HCT116 (cell line): Measurements from ENCODE around the gene NR2F1-AS1. TPM values are rescaled to one million over a fixed set of nuclear protein-coding genes. Genes with fewer than 3 reads are reported as not detected.

ENCODE experiments used
- ATAC-seq: fragments of 200-7000 bp; cut with Tn5 transposase; 2 replicates; pipeline ENCODE4 v1.9.1; 2020; ENCODE audit warnings: mild to moderate bottlenecking, moderate library complexity
- BruUV-seq: library from RNA; stranded (reverse); fragments of 400-500 nt; replicated peaks from 2 replicates; lab custom pipeline; 2021; lab: Mats Ljungman, UMichigan
- CTCF ChIA-PET: fragments of 300-600 bp; sonication (Branson Sonifier 250); formaldehyde crosslinking; loops from one replicate; lab custom pipeline; 2021; ENCODE audit warnings: antibody characterized with exemption; lab: Charles Lee
- POLR2A ChIA-PET: fragments of 300-600, 350-600 bp; sonication (Branson Sonifier 250); formaldehyde crosslinking; loops from one replicate; lab custom pipeline; 2021; ENCODE audit warnings: antibody characterized with exemption; lab: Charles Lee
- RAD21 ChIA-PET, 2 experiments: fragments of 300-600 bp; sonication (Branson Sonifier 250); formaldehyde crosslinking; loops; one replicate each; lab custom pipeline; 2023; ENCODE audit warnings: low total read pairs in 2 of 2; ENCODE audit not compliant: uncharacterized antibody in 2 of 2, unreplicated experiment in 2 of 2, low non-redundant PET in 1 of 2; lab: Charles Lee
- DNase-seq: peaks from one replicate; pipeline ENCODE4 v3.0.0-alpha.2; 2010; ENCODE audit warnings: low read depth, low spot score
- H2AFZ ChIP-seq: fragments of 200-600 bp; shearing (Covaris generic), sonication (generic); 2 replicates; pipeline ENCODE4 v1.6.1; 2017; ENCODE audit warnings: low read depth, mixed run types, mixed read lengths, antibody characterized with exemption, low read length; ENCODE audit not compliant: poor library complexity, severe bottlenecking
- H3K27ac ChIP-seq: 2 replicates; pipeline ENCODE4 v1.5.1; 2012; ENCODE audit warnings: low read depth, low read length
- H3K27me3 ChIP-seq: fragments of 200-600 bp; sonication (generic); 2 replicates; pipeline ENCODE4 v1.6.1; 2016; ENCODE audit warnings: mixed run types, low read length, mixed read lengths; ENCODE audit not compliant: insufficient read depth
- H3K36me3 ChIP-seq, 2 experiments: fragments of 200-500 bp in 1 of 2; fragments of 200-600 bp in 1 of 2; sonication (Bioruptor generic) in 1 of 2; sonication (generic) in 1 of 2; 2 replicates each; pipeline versions ENCODE4 v1.5.1 to v1.6.1; 2014 to 2016; ENCODE audit warnings: low read length in 2 of 2, inconsistent platforms in 1 of 2, mixed read lengths in 1 of 2, mixed run types in 1 of 2; ENCODE audit not compliant: insufficient read depth in 2 of 2, control insufficient read depth in 1 of 2
- H3K4me1 ChIP-seq, 2 experiments: fragments of 200-600 bp in 1 of 2; sonication (generic) in 1 of 2; 2 replicates each; pipeline versions ENCODE4 v1.5.1 to v1.6.1; 2012 to 2017; ENCODE audit warnings: low read length in 2 of 2, inconsistent platforms in 1 of 2, mild to moderate bottlenecking in 1 of 2, mixed read lengths in 1 of 2, mixed run types in 1 of 2, moderate library complexity in 1 of 2; ENCODE audit not compliant: insufficient read depth in 2 of 2, control insufficient read depth in 1 of 2
- H3K4me2 ChIP-seq: fragments of 200-600 bp; sonication (generic); 2 replicates; pipeline ENCODE4 v1.6.1; 2017; ENCODE audit warnings: mixed run types, low read length, mixed read lengths
- H3K4me3 ChIP-seq, 2 experiments: fragments of 200-600 bp in 1 of 2; sonication (generic) in 1 of 2; replicated peaks in 1 of 2; 2 replicates each; pipeline ENCODE4 v1.5.1; 2011 to 2016; ENCODE audit warnings: low read length in 2 of 2, control low read depth in 1 of 2, low read depth in 1 of 2, mild to moderate bottlenecking in 1 of 2, mixed read lengths in 1 of 2, mixed run types in 1 of 2
- H3K79me2 ChIP-seq: fragments of 200-600 bp; sonication (generic); 2 replicates; pipeline ENCODE4 v1.6.1; 2017; ENCODE audit warnings: mild to moderate bottlenecking, mixed run types, low read length, moderate library complexity, mixed read lengths; ENCODE audit not compliant: insufficient read depth
- H3K9ac ChIP-seq: fragments of 200-600 bp; sonication (generic); 2 replicates; pipeline ENCODE4 v1.6.1; 2016; ENCODE audit warnings: low read length, mixed read lengths
- H3K9me2 ChIP-seq: fragments of 200-600 bp; sonication (generic), shearing (Covaris generic); 2 replicates; pipeline ENCODE4 v1.6.1; 2017; ENCODE audit warnings: mixed run types, mild to moderate bottlenecking, moderate library complexity; ENCODE audit not compliant: insufficient read depth
- H3K9me3 ChIP-seq, 2 experiments: fragments of 200-500 bp in 1 of 2; fragments of 200-600 bp in 1 of 2; sonication (Bioruptor generic) in 1 of 2; sonication (generic) in 1 of 2; 2 replicates each; pipeline ENCODE4 v1.6.1; 2014 to 2017; ENCODE audit warnings: low read length in 2 of 2, mixed read lengths in 2 of 2, inconsistent platforms in 1 of 2, low read depth in 1 of 2, mild to moderate bottlenecking in 1 of 2, mixed run types in 1 of 2, moderate library complexity in 1 of 2; ENCODE audit not compliant: control insufficient read depth in 1 of 2, insufficient read depth in 1 of 2
- H4K20me1 ChIP-seq: fragments of 200-600 bp; sonication (generic), shearing (Covaris generic); 2 replicates; pipeline ENCODE4 v1.6.1; 2017; ENCODE audit warnings: mixed run types, mild to moderate bottlenecking, moderate library complexity; ENCODE audit not compliant: insufficient read depth
- CBX3 ChIP-seq: IDR thresholded peaks from 2 replicates; pipeline ENCODE4 v1.6.1; 2012; ENCODE audit warnings: low read depth
- RAD21 ChIP-seq: IDR thresholded peaks from 2 replicates; pipeline ENCODE4 v1.6.1; 2012; ENCODE audit warnings: low read depth, mild to moderate bottlenecking
- SP1 ChIP-seq: IDR thresholded peaks from 2 replicates; pipeline ENCODE4 v1.6.1; 2012; ENCODE audit warnings: low read depth
- intact Hi-C: fragments of 100-400 bp; cut with micrococcal nuclease; formaldehyde crosslinking; loops from 2 replicates; pipeline ENCODE4 v1.10.0; 2022
- total RNA-seq: library from RNA; stranded (reverse); gene quantifications from one replicate; pipeline ENCODE4 v1.2.1, GENCODE V29; 2021; ENCODE audit not compliant: unreplicated experiment
- TF ChIP-seq, protein P1 (sequence below), 3 experiments: fragments of 200-600 bp in 1 of 3; sonication (generic) in 1 of 3; IDR thresholded peaks in 2 of 3; conservative IDR thresholded peaks in 1 of 3; 2 replicates each; pipeline ENCODE4 v1.5.1; 2012 to 2017; ENCODE audit warnings: low read depth in 2 of 3, low read length in 2 of 3, antibody characterized with exemption in 1 of 3, borderline replicate concordance in 1 of 3, control low read depth in 1 of 3, mild to moderate bottlenecking in 1 of 3, mixed read lengths in 1 of 3, mixed run types in 1 of 3, moderate library complexity in 1 of 3; ENCODE audit not compliant: insufficient read depth in 1 of 3

The NR2F1-AS1 gene
- total RNA-seq, 1 experiment from 2014 or later: 20.1 TPM

DNA sequence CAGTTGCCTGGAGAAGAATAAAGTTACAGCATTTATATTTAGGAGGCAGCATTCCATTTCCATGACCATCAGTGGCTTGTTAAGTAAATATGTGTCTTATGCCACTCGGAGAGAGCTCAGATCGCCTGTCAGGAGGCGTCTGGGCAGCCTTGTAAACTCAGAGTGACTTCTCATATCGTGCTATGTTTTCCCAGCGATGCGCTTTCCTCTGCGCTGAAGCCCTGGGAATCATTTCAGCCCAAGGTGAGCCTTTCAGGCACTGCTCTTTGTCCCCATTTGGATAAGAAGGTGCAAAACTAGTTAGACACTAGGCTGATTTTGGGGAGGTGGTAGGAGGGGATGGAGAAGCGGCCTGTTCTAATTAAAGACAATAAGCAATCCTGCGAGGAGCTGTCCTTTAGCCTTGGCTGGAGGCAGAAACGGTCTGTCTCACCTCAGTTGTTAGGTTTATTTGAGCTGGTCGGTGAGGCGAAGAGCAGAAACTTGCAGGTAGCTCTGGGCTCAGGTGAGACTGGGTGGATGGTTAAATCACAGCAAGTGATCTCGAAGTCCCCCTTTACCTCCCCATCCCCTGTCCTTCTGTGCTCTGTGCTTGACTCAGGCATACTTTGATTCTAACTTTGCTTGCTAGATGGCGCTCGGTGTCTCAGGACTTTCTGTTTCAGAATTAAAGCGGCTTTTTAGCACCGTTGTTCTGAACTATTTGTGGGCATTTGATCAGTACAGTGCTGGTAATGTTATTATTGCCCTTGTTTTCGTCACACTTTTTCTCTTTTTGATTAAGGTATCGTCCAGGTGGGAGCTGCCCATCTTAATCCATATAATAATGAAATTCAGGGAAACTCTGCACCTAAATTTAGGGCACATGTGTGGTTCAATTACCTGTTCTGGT is 26.6 kb upstream of the NR2F1-AS1 start:
- ATAC-seq: peak; percentile 83
- no peaks in the 10 kb centered on the region for H4K20me1 ChIP-seq
- no TSS peak for BruUV-seq
- intact Hi-C loops: loop anchor here (10.0 kb wide), 2 partner anchors 287 to 1247 kb away; no protein-coding TSS in a partner anchor
- H3K4me2 ChIP-seq: peak overlapping the region; percentile 39
- H3K4me3 ChIP-seq: no peak overlapping the region
- H2AFZ ChIP-seq: no peak overlapping the region
- TF ChIP-seq, protein P1, sequence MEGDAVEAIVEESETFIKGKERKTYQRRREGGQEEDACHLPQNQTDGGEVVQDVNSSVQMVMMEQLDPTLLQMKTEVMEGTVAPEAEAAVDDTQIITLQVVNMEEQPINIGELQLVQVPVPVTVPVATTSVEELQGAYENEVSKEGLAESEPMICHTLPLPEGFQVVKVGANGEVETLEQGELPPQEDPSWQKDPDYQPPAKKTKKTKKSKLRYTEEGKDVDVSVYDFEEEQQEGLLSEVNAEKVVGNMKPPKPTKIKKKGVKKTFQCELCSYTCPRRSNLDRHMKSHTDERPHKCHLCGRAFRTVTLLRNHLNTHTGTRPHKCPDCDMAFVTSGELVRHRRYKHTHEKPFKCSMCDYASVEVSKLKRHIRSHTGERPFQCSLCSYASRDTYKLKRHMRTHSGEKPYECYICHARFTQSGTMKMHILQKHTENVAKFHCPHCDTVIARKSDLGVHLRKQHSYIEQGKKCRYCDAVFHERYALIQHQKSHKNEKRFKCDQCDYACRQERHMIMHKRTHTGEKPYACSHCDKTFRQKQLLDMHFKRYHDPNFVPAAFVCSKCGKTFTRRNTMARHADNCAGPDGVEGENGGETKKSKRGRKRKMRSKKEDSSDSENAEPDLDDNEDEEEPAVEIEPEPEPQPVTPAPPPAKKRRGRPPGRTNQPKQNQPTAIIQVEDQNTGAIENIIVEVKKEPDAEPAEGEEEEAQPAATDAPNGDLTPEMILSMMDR (IDR thresholded peaks at IDR 0.05 in 2 of 3, conservative IDR thresholded peaks at IDR 0.05 in 1 of 3; ENCODE audit: borderline replicate concordance in 1 of 3, insufficient read depth in 1 of 3, low read depth in 2 of 3, low read length in 2 of 3): peak; percentile 55 to 78 (median 67)
- TF ChIP-seq RAD21: peak; percentile 77
- TF ChIP-seq CBX3: peak; percentile 28; the same call in 1 of the 2 replicates
- no peak for TF ChIP-seq SP1
- TF ChIP-seq, all 23 proteins: peak for 3
- RAD21 ChIA-PET: interaction anchor here (1.3 to 1.8 kb wide), 2 partner anchors 193 to 194 kb away, joined by 6 to 8 read pairs; no protein-coding TSS in a partner anchor
- Histone ChIP-seq H3K9me3 (no peaks in the 10 kb centered on the region), H3K9me2 (no peaks in the 10 kb centered on the region), H3K27ac (no peak overlapping the region), H3K27me3 (peaks cover 54% of the 10 kb centered on the region), H3K9ac (no peak overlapping the region), H3K36me3 (no peaks in the 10 kb centered on the region), H3K79me2 (no peaks in the 10 kb centered on the region), H3K4me1 (peaks cover 14 to 18% of the 10 kb centered on the region in 2 experiments; a peak in 2 of 4 replicates)
- POLR2A ChIA-PET: interaction anchor here (1.0 to 1.7 kb wide), 2 partner anchors 25 to 194 kb away, joined by 3 to 8 read pairs; partner anchors contain the start of gene NR2F1
- DNase-seq: no peak
- CTCF ChIA-PET: interaction anchor here (0.6 to 1.8 kb wide), 8 partner anchors 13 to 1286 kb away, joined by 3 to 18 read pairs (median 4); no protein-coding TSS in a partner anchor
